AML-193 (cell line): ENCODE results near the gene PI3.

Source experiments
- DNase-seq, 2 experiments: peaks; one replicate each; lab custom pipeline; 2025; lab: John Stamatoyannopoulos, UW

PI3 gene

GRCh38 chr20:45187693-45188092, 13.0 kb downstream of the PI3 start:
- DNase-seq, result no peak

DNA sequence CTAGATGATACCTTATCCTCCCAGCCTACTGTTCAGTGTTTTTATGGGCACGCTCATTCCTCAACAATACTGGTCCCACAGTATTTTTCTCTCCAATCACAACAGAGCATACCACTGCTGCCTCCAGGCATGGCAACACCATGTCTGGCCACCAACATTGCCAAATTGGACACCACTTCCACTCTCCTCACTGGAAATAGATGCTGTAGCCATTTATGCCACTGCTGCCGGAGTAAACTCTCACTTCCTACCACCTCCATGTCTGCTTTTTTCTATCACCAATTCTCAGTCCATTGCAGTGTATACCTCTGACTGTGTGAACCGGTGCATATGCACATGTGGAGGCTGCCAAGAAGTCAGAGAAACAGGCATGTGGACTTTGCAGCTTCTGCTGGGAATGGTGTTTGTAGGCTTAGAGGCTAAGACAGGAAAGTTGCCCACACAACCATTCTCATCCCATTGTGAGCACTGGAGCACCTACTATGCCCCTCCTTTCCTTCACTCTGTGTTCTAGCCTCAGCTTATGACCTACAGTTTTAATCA, 14.4 kb downstream of the PI3 start:
- DNase-seq, result no peak

GRCh38 chr20:45189861-45190260, 15.2 kb downstream of the PI3 start:
- no peak for DNase-seq

DNA sequence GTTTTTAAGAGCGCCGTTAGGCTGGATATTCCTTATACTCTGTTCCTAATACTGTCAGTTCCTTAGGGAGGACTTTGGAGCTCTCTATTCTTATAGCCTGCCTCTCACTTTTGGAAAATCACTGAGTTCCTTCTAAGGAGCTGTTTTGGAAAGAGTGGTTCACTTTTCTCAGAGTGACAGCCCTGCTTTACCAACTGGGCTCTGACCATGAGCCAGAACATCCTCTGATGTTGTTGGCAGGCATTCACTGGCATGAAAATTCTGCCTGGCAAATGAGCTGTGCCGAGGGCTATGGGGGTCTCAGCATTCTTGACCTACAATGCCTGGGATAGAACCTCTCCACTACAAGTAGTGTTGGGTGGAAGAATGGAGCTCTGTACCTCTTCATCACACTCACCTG, 17.2 kb downstream of the PI3 start:
- DNase-seq, result no peak

- no peak for DNase-seq
Observed at GRCh38 chr20:45193331-45193730, 18.6 kb downstream of the PI3 start.

GRCh38 chr20:45206725-45207124, 32.0 kb downstream of the PI3 start, which contains the start of gene SEMG1:
TSS of gene SEMG1 (plus strand) at chr20:45207033. CDS start at chr20:45207054, 21 bp downstream.
- no peak for DNase-seq

GRCh38 chr20:45209924-45210323, 35.2 kb downstream of the PI3 start:
- DNase-seq, result no peak

DNA sequence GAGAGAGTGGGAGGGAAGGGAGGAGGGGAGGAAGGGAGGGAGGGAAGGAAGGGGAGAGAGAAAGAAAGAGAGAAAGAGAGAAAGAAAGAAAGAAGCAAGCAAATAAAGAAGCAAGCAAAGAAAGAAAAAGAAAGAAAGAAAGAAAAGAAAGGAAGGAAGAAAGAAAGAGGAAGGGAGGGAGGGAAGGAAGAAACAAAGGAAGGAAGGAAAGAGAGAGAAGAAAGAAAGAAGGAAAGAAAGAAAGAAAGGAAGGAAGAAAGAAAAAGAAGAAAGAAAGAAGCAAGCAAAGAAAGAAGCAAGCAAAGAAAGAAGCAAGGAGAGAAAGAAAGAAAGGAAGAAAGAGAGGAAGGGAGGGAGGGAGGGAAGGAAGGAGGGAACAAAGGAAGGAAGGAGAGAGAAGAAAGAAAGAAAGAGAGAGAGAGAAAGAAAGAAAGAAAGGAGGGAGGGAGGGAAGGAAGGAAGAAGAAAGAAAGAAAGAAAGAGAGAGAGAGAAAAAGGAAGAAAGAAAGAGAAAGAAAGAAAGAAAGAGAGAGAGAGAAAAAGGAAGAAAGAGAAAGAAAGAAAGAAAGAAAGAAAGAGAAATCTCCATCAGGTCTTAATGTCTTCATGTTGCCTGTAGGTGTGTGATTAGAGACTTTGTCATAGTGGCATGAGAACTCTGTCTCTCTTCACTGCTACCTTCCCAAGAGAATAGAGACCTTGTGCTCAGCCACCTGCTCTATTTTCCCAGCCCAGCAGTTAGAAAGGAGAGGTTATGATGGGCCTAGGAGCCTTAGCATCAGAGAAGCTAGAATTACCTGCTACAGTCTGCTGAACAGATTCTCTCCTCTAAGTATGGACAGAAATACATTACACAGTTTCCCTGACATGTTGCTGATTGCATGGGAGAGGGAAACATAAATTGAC, 37.1 kb downstream of the PI3 start:
- no peak for DNase-seq

- DNase-seq, result no peak
Observed at GRCh38 chr20:45212836-45213235, 38.1 kb downstream of the PI3 start.

- no peak for DNase-seq
Observed at GRCh38 chr20:45218124-45218523, 43.4 kb downstream of the PI3 start.

GRCh38 chr20:45218636-45219035, 43.9 kb downstream of the PI3 start:
- no peak for DNase-seq

DNA sequence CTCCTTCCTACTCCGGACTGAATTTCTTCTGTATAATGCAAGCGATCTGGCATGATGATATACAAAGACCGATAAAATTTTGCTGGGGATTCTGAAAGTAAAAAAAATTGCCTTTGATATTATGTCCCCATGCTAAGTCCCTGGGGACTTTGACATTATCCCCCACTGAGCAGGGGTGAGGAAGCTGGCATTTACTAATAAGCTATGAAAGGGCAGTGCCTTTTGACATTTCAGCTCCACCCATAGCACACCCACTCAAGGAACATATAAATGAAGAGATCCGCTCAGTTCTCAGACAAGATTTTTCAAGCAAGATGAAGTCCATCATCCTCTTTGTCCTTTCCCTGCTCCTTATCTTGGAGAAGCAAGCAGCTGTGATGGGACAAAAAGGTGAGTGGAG, 46.4 kb downstream of the PI3 start, which contains the start of gene SEMG2:
TSS of gene SEMG2 (plus strand) at position 298 of the 400 bp plus-strand sequence. CDS start at position 315, 17 bp downstream.
- no peak for DNase-seq

DNA sequence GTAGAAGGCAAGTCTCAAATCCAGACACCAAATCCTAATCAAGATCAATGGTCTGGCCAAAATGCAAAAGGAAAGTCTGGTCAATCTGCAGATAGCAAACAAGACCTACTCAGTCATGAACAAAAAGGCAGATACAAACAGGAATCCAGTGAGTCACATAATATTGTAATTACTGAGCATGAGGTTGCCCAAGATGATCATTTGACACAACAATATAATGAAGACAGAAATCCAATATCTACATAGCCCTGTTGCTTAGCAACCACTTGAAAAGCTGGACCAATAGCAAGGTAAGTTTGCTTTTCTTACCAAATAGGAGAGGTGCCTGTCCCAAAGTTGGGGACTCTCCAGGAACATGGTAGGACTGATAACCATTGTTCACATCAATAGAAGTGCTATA, 48.4 kb downstream of the PI3 start:
- no peak for DNase-seq
